ENCODE measurements around the gene ADCY6. TPM values are rescaled to one million over a fixed set of nuclear protein-coding genes. Genes with fewer than 3 reads are reported as not detected.

The ADCY6 gene
- total RNA-seq, 1 experiment from 2014 or later, result 21.9 TPM

GRCh38 chr12:48803675-48804074, 14.8 kb upstream of the ADCY6 start:
- CTCF ChIA-PET, result interaction anchor here (0.6 to 2.6 kb wide), 3 partner anchors 8 to 184 kb away, joined by 4 to 12 read pairs (median 4); no protein-coding TSS in a partner anchor
- Mint-ChIP-seq H3K9me3 (ENCODE audit: unreplicated experiment) (no peaks in the 10 kb centered on the region), H3K4me1 (ENCODE audit: insufficient read depth, unreplicated experiment) (no peaks in the 10 kb centered on the region), H3K27me3 (ENCODE audit: insufficient read depth, unreplicated experiment) (no peaks in the 10 kb centered on the region), H3K36me3 (ENCODE audit: insufficient read depth, unreplicated experiment) (no peaks in the 10 kb centered on the region), H3K27ac (ENCODE audit: low read depth, unreplicated experiment) (no peak overlapping the region), H3K4me3 (ENCODE audit: unreplicated experiment) (no peak overlapping the region)
- intact Hi-C loops (cut with micrococcal nuclease), result no loop called here
- DNase-seq (ENCODE audit: unreplicated experiment), result no peak
- BruUV-seq (replicated peaks), result no TSS peak
- TF ChIP-seq CTCF (IDR thresholded peaks at IDR 0.05; ENCODE audit: unreplicated experiment), result no peak
- POLR2A ChIA-PET, result no interaction called here

GRCh38 chr12:48800971-48801370, 12.1 kb upstream of the ADCY6 start:
- Mint-ChIP-seq H3K4me1 (ENCODE audit: insufficient read depth, unreplicated experiment) (no peaks in the 10 kb centered on the region), H3K36me3 (ENCODE audit: insufficient read depth, unreplicated experiment) (no peaks in the 10 kb centered on the region), H3K9me3 (ENCODE audit: unreplicated experiment) (no peaks in the 10 kb centered on the region), H3K4me3 (ENCODE audit: unreplicated experiment) (no peak overlapping the region), H3K27me3 (ENCODE audit: insufficient read depth, unreplicated experiment) (no peaks in the 10 kb centered on the region), H3K27ac (ENCODE audit: low read depth, unreplicated experiment) (no peak overlapping the region)
- no peak for TF ChIP-seq CTCF (IDR thresholded peaks at IDR 0.05; ENCODE audit: unreplicated experiment)
- intact Hi-C loops (cut with micrococcal nuclease), result no loop called here
- DNase-seq (ENCODE audit: unreplicated experiment), result no peak
- ChIA-PET POLR2A (no interaction called here), CTCF (interaction anchor here (2.9 to 11.1 kb wide), 2 partner anchors 13 to 48 kb away, joined by 16 to 241 read pairs; no protein-coding TSS in a partner anchor)
- BruUV-seq (replicated peaks), result no TSS peak

GRCh38 chr12:48800457-48800856, 11.6 kb upstream of the ADCY6 start:
- H3K4me1 Mint-ChIP-seq (ENCODE audit: insufficient read depth, unreplicated experiment), result no peaks in the 10 kb centered on the region

GRCh38 chr12:48796976-48797375, 8.1 kb upstream of the ADCY6 start:
- POLR2A ChIA-PET, result interaction anchor here (1.0 to 3.5 kb wide), 3 partner anchors 18 to 59 kb away, joined by 3 to 31 read pairs (median 4); no protein-coding TSS in a partner anchor
- TF ChIP-seq CTCF (IDR thresholded peaks at IDR 0.05; ENCODE audit: unreplicated experiment), result no peak
- H3K4me1 Mint-ChIP-seq (ENCODE audit: insufficient read depth, unreplicated experiment), result peaks cover 9% of the 10 kb centered on the region
- no peaks in the 10 kb centered on the region for H3K27me3 Mint-ChIP-seq (ENCODE audit: insufficient read depth, unreplicated experiment)
- H3K9me3 Mint-ChIP-seq (ENCODE audit: unreplicated experiment), result no peaks in the 10 kb centered on the region
- no peaks in the 10 kb centered on the region for H3K36me3 Mint-ChIP-seq (ENCODE audit: insufficient read depth, unreplicated experiment)
- intact Hi-C loops (cut with micrococcal nuclease), result loop anchor here (2.0 kb wide), 1 partner anchor 254 kb away; no protein-coding TSS in a partner anchor
- DNase-seq (ENCODE audit: unreplicated experiment), result no peak
- no TSS peak for BruUV-seq (replicated peaks)
- no peak overlapping the region for H3K4me3 Mint-ChIP-seq (ENCODE audit: unreplicated experiment)
- no peak overlapping the region for H3K27ac Mint-ChIP-seq (ENCODE audit: low read depth, unreplicated experiment)
- CTCF ChIA-PET, result interaction anchor here (0.6 to 11.1 kb wide), 15 partner anchors 9 to 204 kb away, joined by 3 to 241 read pairs (median 6); no protein-coding TSS in a partner anchor

More at GRCh38 chr12:48800457-48800856, 11.6 kb upstream of the ADCY6 start:
- no peaks in the 10 kb centered on the region for H3K9me3 Mint-ChIP-seq (ENCODE audit: unreplicated experiment)
- no peak for TF ChIP-seq CTCF (IDR thresholded peaks at IDR 0.05; ENCODE audit: unreplicated experiment)
- CTCF ChIA-PET, result interaction anchor here (2.9 to 11.1 kb wide), 2 partner anchors 14 to 48 kb away, joined by 16 to 241 read pairs; no protein-coding TSS in a partner anchor
- H3K4me3 Mint-ChIP-seq (ENCODE audit: unreplicated experiment), result no peak overlapping the region
- no peak for DNase-seq (ENCODE audit: unreplicated experiment)
- no TSS peak for BruUV-seq (replicated peaks)
- intact Hi-C loops (cut with micrococcal nuclease), result no loop called here
- H3K27me3 Mint-ChIP-seq (ENCODE audit: insufficient read depth, unreplicated experiment), result no peaks in the 10 kb centered on the region
- POLR2A ChIA-PET, result no interaction called here
- H3K36me3 Mint-ChIP-seq (ENCODE audit: insufficient read depth, unreplicated experiment), result no peaks in the 10 kb centered on the region
- no peak overlapping the region for H3K27ac Mint-ChIP-seq (ENCODE audit: low read depth, unreplicated experiment)

All from MCF 10A (cell line).